Measurements from ENCODE around the gene MAP2K5.

MAP2K5 gene

DNA sequence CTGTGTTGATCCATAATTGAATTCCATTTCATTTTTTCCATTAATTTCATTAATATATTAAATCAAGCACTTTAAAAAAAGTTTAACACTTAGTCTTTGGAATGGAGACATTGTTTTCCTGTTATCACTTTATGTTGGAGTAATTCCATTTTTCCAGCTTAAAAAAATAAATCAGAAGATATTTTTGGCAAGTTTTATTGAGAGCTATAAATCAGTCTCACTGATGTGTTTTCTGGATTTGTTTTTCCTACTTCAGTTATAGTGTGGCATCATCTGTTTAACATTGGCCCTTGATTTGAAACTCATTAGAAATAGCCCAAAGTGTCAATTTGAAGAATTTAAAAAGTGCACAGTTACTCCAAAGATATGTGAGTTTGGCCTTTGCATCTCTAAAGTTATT lies 53.1 kb downstream of the MAP2K5 start:
- TF ChIP-seq CTCF (conservative IDR thresholded peaks at IDR 0.05), result no peak
- no peak overlapping the region for H3K27ac ChIP-seq

- no peak overlapping the region for H3K27ac ChIP-seq
- TF ChIP-seq CTCF (conservative IDR thresholded peaks at IDR 0.05), result no peak
Measured at GRCh38 chr15:67601073-67601472, 58.6 kb downstream of the MAP2K5 start.

DNA sequence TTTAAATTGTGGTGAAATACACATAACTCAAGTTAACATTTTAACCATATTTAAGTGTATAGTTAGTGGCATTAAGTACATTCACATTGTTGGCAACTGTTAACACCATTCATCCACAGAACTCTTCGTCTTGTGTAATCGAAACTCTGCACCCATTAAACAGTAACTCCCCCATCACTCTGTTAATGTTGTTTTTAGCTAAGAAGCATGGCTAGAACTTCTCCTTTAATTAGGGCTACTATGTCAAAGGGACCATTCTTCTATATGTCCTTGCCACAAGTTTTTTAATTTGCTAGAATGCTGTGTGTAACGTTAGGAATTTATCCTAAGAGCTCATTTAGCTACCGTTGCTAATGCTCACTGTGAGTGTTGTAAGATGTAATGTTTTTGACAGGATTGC lies 60.6 kb downstream of the MAP2K5 start:
- no peak overlapping the region for H3K27ac ChIP-seq
- no peak for TF ChIP-seq CTCF (conservative IDR thresholded peaks at IDR 0.05)

GRCh38 chr15:67605871-67606270 lies 63.4 kb downstream of the MAP2K5 start:
- H3K27ac ChIP-seq, result no peak overlapping the region
- no peak for TF ChIP-seq CTCF (conservative IDR thresholded peaks at IDR 0.05)

DNA sequence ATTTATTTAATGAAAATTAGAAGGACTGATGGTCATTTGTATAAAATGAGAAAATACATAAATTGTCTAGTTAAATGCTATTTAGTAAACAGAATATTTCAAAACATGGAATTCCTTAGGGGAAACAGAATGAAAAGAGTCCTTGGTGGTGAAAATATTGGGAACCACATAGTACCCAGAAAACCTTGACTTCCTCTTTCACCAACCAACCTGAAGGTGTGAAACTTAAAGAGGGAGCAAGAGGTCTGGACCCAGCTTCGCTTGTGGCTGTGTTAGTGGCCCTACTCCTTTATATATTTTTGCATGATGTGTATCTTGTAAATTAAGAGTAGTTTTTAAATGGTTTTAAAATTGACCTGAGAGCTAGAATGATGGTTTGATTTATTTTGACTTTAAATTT lies 64.2 kb downstream of the MAP2K5 start:
- TF ChIP-seq CTCF (conservative IDR thresholded peaks at IDR 0.05), result no peak
- no peak overlapping the region for H3K27ac ChIP-seq

GRCh38 chr15:67607329-67607728 lies 64.8 kb downstream of the MAP2K5 start:
- no peak overlapping the region for H3K27ac ChIP-seq
- no peak for TF ChIP-seq CTCF (conservative IDR thresholded peaks at IDR 0.05)

DNA sequence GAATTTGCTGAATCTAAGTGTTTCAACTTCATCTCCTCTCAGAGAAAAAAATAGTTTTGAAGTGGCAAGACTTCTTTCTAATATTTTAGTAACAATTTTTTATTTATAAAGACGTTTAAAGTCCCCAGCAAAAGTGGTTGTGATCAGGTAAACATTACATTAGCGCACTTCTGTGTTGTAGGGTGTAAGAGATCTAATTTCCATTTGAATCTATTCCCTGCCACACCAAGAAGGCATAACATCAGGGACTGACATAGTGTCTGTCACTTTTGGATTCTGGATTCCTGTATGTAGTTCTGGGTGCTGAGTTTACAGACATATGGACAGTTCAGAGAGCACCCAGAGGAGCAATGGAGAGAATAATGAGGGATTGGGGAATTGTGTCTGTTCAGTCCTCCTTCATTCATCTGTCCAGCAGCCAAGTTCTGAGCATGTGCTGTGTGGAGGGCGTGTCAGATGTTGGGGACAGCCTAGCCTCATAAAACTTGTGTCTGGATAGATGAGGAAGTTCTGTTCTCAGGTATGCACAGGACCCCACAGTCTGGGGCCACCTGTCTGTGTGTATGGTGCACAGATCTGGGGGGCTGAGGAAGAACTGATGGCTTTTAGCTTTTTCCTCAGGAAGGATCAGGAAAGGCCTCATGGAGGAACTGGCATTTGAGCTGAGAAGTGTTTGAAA lies 65.6 kb downstream of the MAP2K5 start:
- TF ChIP-seq CTCF (conservative IDR thresholded peaks at IDR 0.05), result no peak
- H3K27ac ChIP-seq, result no peak overlapping the region
